Suprapubic skin (tissue), 3 donors: ENCODE measurements around the gene FOS.

Experiments used
- POLR2AphosphoS5 ChIP-seq, 3 donors: sonication (generic); formaldehyde crosslinking; IDR thresholded peaks; one replicate each; pipeline ENCODE4 v1.6.1; 2017; ENCODE audit warnings: antibody characterized with exemption in 3 of 3
- TF ChIP-seq, protein P1 (sequence below), 2 donors: fragments of 200-600 bp in 1 of 2; fragments of 450-650 bp in 1 of 2; sonication (generic) in 1 of 2; IDR thresholded peaks; one replicate each; pipeline ENCODE4 v1.5.1; 2016 to 2019; ENCODE audit warnings: antibody characterized with exemption in 2 of 2, mild to moderate bottlenecking in 1 of 2, moderate library complexity in 1 of 2

DNA sequence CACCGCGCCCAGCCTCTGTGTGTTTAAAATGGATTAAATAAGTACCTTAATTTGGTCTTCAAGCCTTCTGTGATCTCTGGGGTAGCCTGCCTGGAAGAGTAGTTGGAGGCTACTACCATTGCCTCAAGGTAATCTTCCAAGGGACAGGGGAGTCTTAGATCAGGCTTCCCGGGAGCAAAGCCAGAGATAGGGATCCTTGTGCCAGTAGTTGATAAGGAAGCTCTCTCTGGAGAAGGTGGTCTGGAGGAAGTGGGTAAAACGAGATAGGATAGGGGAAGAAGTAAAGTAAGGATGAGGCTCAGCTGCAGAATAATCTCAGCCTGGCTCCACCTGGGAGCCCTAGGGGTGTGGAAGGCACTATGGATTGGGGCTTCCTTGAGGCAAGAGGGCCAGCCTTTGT, 38.5 kb downstream of the FOS start:
- TF ChIP-seq, protein P1, sequence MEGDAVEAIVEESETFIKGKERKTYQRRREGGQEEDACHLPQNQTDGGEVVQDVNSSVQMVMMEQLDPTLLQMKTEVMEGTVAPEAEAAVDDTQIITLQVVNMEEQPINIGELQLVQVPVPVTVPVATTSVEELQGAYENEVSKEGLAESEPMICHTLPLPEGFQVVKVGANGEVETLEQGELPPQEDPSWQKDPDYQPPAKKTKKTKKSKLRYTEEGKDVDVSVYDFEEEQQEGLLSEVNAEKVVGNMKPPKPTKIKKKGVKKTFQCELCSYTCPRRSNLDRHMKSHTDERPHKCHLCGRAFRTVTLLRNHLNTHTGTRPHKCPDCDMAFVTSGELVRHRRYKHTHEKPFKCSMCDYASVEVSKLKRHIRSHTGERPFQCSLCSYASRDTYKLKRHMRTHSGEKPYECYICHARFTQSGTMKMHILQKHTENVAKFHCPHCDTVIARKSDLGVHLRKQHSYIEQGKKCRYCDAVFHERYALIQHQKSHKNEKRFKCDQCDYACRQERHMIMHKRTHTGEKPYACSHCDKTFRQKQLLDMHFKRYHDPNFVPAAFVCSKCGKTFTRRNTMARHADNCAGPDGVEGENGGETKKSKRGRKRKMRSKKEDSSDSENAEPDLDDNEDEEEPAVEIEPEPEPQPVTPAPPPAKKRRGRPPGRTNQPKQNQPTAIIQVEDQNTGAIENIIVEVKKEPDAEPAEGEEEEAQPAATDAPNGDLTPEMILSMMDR (IDR thresholded peaks at IDR 0.05): no peak
- TF ChIP-seq POLR2AphosphoS5 (IDR thresholded peaks at IDR 0.05): no peak
